ENCODE measurements around the gene CHST11. TPM values are rescaled to one million over a fixed set of nuclear protein-coding genes. Genes with fewer than 3 reads are reported as not detected.

CHST11 gene
- total RNA-seq, 2 donors from 2014 or later, result 2.9 to 4.9 TPM

DNA sequence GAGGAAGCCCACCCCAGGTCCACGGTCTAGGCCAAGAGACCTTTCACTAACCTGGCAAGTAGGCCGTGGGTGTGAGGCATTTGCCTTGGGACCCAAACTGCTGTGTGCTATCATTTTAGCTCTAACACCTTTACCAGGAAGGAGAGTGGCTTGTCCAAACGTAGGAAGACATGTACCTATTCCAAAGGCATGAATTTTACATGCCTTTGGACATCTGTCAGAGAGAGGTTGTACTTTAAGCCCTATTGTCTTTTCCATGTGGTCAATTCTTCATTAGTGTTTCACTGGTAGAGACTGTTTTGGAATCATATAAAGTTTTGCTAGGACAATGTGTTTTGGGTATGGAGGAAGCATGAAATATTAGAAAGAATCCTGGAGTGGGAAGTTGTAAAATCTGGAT is 352.5 kb downstream of the CHST11 start:
- H3K27ac ChIP-seq, result no peak overlapping the region
- DNase-seq, result no peak
- intact Hi-C loops (cut with DNase I), result no loop called here

DNA sequence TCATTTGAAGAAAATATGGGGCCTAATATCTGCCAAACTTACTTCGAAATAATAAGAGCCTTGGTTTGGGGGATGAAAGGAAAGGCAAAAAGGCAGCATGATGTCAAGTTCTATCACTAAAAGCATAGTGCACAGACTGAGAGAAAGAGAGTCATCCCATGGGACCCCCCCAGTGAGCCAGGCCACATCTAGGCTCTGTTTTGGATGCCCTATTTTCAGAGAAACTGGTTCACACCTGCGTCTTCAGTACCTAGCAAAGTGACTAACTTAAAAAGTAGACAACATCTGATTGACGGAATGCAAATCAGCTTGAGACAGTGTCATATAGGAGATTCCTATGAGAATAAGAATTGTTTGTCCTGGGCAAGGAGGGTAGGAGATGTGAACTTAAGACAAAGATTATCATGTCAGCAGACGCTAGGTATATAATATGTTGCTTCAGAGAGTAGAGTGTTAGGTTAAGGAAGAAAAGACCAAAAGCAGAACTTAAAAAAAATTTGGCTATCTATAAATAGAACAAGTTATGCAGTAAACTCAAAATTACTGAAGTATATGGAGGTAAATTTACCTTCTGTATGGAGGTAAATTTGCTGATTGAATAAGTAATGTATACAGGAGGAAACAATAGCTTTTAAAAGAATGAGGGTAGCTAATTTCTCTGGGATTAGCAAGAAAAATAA is 353.1 kb downstream of the CHST11 start:
- intact Hi-C loops (cut with DNase I), result no loop called here
- H3K9me3 ChIP-seq, result no peaks in the 10 kb centered on the region
- TF ChIP-seq, protein P1, sequence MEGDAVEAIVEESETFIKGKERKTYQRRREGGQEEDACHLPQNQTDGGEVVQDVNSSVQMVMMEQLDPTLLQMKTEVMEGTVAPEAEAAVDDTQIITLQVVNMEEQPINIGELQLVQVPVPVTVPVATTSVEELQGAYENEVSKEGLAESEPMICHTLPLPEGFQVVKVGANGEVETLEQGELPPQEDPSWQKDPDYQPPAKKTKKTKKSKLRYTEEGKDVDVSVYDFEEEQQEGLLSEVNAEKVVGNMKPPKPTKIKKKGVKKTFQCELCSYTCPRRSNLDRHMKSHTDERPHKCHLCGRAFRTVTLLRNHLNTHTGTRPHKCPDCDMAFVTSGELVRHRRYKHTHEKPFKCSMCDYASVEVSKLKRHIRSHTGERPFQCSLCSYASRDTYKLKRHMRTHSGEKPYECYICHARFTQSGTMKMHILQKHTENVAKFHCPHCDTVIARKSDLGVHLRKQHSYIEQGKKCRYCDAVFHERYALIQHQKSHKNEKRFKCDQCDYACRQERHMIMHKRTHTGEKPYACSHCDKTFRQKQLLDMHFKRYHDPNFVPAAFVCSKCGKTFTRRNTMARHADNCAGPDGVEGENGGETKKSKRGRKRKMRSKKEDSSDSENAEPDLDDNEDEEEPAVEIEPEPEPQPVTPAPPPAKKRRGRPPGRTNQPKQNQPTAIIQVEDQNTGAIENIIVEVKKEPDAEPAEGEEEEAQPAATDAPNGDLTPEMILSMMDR (IDR thresholded peaks at IDR 0.05), result no peak
- no peak overlapping the region for H3K27ac ChIP-seq
- H3K4me3 ChIP-seq, result no peak overlapping the region
- H3K4me1 ChIP-seq, result no peaks in the 10 kb centered on the region
- DNase-seq, result no peak
- no peak overlapping the region for H3K9ac ChIP-seq (ENCODE audit: low read depth in 2 of 2, low read length in 2 of 2)
- H3K27me3 ChIP-seq, result no peaks in the 10 kb centered on the region
- no peaks in the 10 kb centered on the region for H3K36me3 ChIP-seq

More for the DNA sequence above, 352.5 kb downstream of the CHST11 start:
- Histone ChIP-seq H3K9ac (ENCODE audit: low read depth in 2 of 2, low read length in 2 of 2) (no peak overlapping the region), H3K27me3 (no peaks in the 10 kb centered on the region), H3K9me3 (no peaks in the 10 kb centered on the region), H3K36me3 (no peaks in the 10 kb centered on the region), H3K4me3 (no peak overlapping the region), H3K4me1 (no peaks in the 10 kb centered on the region)
- TF ChIP-seq, protein P1 (IDR thresholded peaks at IDR 0.05), result no peak

Small RNAs within 50 kb of the gene (microRNA-seq; reads per million reads assigned to microRNA genes)
- gene MIR3922, result not detected

Other genes with a start within 250 kb of the CHST11 start
- 100 to 1,000 TPM; 110 to 129 TPM for gene TXNRD1, start 241.2 kb upstream of the CHST11 start, total RNA-seq
- gene EID3, start 153.2 kb upstream of the CHST11 start, total RNA-seq, result 1 to 10 TPM in 1 of 2 donors, under 1 TPM in 1; 0.98 to 2.5 TPM